NCI-H2107 treated with DMSO at 0.1 percent for 48 hours (cell line): ENCODE measurements around the gene PRR5L.
A peak's percentile ranks its signal among the peaks of the same experiment; 100 is the strongest.

Source experiments
- DNase-seq: peaks from one replicate; lab custom pipeline; 2025; ENCODE audit not compliant: unreplicated experiment; lab: John Stamatoyannopoulos, UW

The PRR5L gene

GRCh38 chr11:36431429-36432092 is 135.5 kb downstream of the PRR5L start:
- DNase-seq: no peak

- no peak for DNase-seq
Observed at GRCh38 chr11:36432093-36432469, 136.0 kb downstream of the PRR5L start.

GRCh38 chr11:36432738-36433137 is 136.7 kb downstream of the PRR5L start:
- no peak for DNase-seq

- no peak for DNase-seq
Observed at GRCh38 chr11:36436064-36436463, 140.0 kb downstream of the PRR5L start.

GRCh38 chr11:36436589-36436988 is 140.5 kb downstream of the PRR5L start:
- DNase-seq: no peak

- DNase-seq: no peak
Observed at GRCh38 chr11:36437413-36437812, 141.3 kb downstream of the PRR5L start.

- DNase-seq: no peak
Observed at GRCh38 chr11:36438126-36438525, 142.0 kb downstream of the PRR5L start.

- DNase-seq: no peak
Observed at GRCh38 chr11:36441610-36442208, 145.6 kb downstream of the PRR5L start.

GRCh38 chr11:36443661-36444060 is 147.6 kb downstream of the PRR5L start:
- no peak for DNase-seq

- DNase-seq: no peak
Observed at GRCh38 chr11:36446135-36446534, 150.0 kb downstream of the PRR5L start.

GRCh38 chr11:36447514-36447913 is 151.4 kb downstream of the PRR5L start:
- no peak for DNase-seq

GRCh38 chr11:36447947-36448346 is 151.9 kb downstream of the PRR5L start:
- DNase-seq: peak; percentile 62

- no peak for DNase-seq
Observed at GRCh38 chr11:36449561-36450096, 153.5 kb downstream of the PRR5L start.

- DNase-seq: peak; percentile 33
Observed at GRCh38 chr11:36450110-36450572, 154.1 kb downstream of the PRR5L start.

GRCh38 chr11:36451045-36451444 is 155.0 kb downstream of the PRR5L start:
- no peak for DNase-seq

GRCh38 chr11:36451681-36452080 is 155.6 kb downstream of the PRR5L start:
- no peak for DNase-seq

- peak; percentile 42 for DNase-seq
Observed at GRCh38 chr11:36452236-36452940, 156.3 kb downstream of the PRR5L start.

GRCh38 chr11:36452961-36453360 is 156.9 kb downstream of the PRR5L start:
- no peak for DNase-seq

- no peak for DNase-seq
Observed at GRCh38 chr11:36453678-36454077, 157.6 kb downstream of the PRR5L start.

- DNase-seq: no peak
Observed at GRCh38 chr11:36454551-36454940, 158.5 kb downstream of the PRR5L start.

GRCh38 chr11:36454941-36455631 is 159.0 kb downstream of the PRR5L start:
- peak; percentile 38 for DNase-seq
